22Rv1 (cell line): ENCODE results near the gene POU1F1.

Source experiments
- CTCF ChIP-seq: fragments of 450-650 bp; IDR thresholded peaks from 2 replicates; pipeline ENCODE4 v1.5.1; 2017; ENCODE audit warnings: mild to moderate bottlenecking
- ZFX ChIP-seq: fragments of 450-650 bp; IDR thresholded peaks from 2 replicates; pipeline ENCODE4 v1.6.1; 2017; ENCODE audit warnings: antibody characterized with exemption, borderline replicate concordance

- TF ChIP-seq CTCF, result no peak
- TF ChIP-seq ZFX, result no peak
Observed at GRCh38 chr3:87318617-87319021, 42.2 kb upstream of the POU1F1 start.
